HG02798 (cell line): ENCODE data around the gene HIF1A.
"Not testable (repeated sequence)": the region's sequence is repeated elsewhere in the genome, so short reads cannot be mapped to it uniquely, and the experiment has no call there.

Source experiments
- ATAC-seq: cut with Tn5 transposase; IDR thresholded peaks from one replicate; pipeline ENCODE4 v1.9.1; 2021; ENCODE audit warnings: mild to moderate bottlenecking; ENCODE audit not compliant: unreplicated experiment, poor library complexity

The HIF1A gene

DNA sequence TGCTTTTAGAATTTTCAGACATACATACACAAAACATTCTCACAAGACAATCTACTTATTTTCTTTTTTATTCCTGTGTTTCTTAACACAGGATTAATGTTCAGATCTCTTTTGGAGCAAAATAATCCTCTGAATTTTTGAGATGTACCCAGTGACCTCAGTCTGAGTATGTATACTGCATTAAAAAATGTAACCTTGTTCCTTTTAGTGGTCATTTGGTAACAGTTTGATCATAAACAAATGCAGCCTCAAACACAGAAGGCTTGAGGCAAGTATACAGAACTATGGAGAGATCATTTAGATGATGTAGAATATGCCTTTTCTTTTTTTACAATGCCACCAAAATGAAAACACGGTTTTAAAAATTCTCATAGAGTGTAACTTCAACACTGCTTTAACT lies 9.7 kb downstream of the HIF1A start:
- no peak for ATAC-seq

DNA sequence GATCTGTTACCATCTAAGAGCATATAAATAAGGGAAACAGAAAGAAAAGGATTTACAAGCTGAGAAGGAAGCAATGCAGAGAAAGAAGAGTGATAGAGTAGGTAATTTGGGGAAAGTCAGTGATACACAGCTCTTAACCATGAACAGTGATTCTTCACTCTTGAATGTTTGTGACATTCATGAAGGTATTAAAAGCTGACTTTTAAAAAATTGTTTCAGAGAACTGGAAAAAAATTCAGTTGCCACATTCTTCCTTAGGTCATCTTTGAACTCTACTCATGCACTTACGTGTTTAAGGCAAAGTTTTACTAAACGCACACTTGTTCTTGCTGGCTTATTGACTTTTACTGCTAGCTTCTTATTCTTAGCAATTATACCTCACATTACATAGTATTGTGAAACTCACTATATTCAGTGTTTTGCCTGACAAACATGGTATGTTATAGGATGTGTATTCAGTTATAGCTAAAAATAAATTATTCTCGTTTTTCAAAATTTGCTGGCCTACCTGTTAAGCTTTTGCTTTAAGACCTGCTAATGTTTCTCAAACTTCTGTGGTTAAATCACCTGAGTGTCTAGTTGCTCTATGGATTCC lies 10.9 kb downstream of the HIF1A start:
- no peak for ATAC-seq

DNA sequence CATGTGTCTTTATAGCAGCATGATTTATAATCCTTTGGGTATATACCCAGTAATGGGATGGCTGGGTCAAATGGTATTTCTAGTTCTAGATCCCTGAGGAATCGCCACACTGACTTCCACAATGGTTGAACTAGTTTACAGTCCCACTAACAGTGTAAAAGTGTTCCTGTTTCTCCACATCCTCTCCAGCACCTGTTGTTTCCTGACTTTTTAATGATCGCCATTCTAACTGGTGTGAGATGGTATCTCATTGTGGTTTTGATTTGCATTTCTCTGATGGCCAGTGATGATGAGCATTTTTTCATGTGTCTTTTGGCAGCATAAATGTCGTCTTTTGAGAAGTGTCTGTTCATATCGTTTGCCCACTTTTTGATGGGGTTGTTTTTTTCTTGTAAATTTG lies 12.5 kb downstream of the HIF1A start:
- ATAC-seq = not testable (repeated sequence)

DNA sequence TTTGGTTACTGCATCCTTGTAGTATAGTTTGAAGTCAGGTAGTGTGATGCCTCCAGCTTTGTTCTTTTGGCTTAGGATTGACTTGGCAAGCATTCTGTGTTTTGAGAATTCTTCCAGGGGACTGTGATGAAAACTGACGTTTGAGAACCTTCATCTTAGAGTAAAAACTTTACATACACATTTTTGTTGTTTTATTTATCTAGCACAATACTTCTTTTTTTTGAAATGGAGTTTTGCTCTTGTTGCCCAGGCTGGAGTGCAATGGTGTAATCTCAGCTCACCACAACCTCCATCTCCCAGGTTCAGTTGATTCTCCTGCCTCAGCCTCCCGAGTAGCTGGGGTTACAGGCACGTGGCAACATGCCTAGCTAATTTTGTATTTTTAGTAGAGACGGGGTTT lies 13.4 kb downstream of the HIF1A start:
- not testable (repeated sequence) for ATAC-seq

DNA sequence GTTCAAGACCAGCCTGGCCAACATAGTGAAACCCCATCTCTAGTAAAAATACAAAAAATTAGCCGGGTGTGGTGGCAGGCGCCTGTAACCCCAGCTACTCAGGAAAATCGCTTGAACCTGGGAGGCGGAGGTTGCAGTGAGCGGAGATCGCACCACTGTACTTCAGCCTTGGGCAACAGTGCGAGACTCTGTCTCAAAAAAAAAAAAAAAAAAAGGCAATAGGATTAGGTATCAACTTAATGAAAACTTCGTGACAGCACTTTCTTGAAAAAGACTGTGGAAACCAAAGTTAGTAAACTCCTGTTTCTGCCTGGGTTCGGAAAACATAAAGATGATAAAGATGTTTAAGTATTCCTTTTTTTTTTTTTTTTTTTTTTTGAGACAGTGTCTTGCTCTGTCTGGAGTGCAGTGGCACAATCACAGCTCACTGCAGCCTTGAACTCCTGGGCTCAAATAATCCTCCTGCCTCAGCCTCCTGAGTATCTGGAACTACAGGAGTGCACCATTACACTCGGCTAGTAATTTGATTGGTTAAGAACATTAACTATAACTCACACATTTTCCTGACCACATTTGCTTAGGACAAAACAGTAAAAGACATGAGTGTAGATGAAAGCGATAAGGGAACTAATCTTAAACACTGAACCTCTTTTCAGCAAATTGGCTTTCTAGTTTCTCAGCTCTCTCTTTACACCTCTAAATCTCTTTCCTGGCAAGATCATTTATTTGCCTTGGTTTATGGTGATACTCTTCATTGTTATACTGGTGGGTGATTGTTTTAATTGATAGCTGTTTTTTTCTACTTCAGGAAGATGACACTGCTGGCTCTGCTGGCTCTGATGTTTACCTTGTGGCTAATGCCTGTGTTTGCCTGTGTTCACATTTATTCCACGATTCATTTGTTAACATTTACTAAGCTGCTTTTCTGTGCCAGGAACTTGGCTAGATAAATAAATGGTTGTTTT lies 15.8 kb downstream of the HIF1A start:
- no peak for ATAC-seq

DNA sequence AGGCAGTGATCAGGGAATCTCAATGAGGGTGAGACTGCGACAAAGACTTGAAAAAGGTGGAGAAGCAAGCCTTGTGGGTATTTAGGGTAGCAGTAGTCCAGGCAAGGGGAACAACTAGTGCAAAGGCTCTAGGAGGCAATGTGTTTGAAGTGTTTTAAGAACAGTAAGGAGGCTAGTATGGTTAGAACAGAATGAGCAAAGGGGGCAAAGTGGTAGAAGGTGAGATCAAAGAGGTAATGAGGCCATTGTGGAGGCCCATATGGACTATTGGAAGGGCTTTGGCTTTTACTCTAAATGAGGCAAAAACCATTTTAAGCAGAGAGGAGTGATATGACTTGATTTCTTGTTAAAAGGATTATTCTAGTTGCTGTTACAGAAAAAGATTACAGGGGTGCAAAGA lies 16.8 kb downstream of the HIF1A start:
- ATAC-seq = no peak

DNA sequence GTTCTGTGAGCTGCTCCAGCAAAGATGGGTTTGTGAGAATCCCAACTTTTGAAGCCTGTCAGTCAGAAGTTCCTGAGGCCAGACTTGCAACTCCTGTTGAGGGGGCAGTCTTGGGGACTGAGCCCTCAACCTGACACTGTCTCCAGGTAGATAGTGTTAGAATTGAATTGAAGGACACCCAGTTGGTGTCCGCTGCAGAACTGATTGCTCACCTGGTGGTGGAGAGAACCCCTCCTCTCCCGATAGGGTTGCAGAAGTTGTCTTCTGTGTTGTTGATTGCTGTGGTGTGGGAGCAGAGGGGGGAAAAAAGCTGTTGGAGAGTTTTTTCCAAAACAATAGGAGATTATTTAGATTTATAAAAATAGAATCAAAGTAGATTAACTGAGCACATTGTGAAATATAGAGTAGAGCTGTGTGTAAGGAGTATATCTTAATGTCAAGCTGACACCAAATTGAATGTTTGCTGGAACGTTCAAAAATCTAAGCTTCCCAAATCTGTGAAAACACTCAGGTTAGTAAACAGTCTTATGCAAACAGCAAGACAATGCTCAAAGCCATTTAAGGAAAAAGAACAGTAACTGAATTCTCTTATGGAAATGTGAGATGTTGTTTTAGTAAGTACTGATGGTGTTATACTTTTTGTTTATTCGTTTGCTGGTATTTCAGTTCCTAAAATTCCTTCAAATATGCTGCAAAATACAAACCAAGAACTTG lies 18.6 kb downstream of the HIF1A start:
- no peak for ATAC-seq

DNA sequence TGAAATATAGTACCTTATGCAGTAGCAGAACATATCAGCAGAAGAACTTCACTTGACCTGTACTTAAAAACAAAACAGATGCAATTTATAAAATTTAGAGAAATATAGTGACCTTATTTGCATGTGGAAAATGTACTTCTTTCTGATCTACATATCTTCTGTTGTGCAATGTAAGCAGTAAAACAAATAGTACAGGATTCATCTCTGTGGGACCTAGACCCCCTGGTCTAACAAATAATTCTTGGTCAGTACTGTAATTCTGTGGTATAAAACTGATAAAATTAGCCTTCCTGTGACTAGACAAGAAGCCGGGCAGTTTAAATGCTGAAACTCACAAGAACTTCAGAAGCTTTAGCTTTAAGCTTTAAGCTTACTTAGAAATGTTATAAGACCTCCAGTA lies 21.6 kb downstream of the HIF1A start:
- no peak for ATAC-seq

DNA sequence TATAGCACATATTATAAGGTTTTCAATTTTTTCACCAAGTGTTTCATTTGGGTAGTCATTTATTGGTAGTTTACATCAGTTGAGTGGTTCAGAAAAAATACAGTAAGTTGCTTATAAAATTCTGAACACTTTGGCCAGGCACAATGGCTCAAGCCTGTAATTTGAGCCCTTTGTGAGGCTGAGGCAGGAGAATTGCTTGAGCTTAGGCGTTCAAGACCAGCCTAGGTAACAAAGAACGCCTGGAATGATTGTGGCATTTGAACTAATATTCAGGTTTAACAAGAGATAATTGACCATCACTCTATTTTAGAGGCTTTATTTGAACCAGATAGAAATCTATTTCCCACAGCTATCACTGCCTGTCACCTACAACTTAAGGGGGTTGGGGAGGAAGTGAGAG lies 22.7 kb downstream of the HIF1A start:
- ATAC-seq = no peak

DNA sequence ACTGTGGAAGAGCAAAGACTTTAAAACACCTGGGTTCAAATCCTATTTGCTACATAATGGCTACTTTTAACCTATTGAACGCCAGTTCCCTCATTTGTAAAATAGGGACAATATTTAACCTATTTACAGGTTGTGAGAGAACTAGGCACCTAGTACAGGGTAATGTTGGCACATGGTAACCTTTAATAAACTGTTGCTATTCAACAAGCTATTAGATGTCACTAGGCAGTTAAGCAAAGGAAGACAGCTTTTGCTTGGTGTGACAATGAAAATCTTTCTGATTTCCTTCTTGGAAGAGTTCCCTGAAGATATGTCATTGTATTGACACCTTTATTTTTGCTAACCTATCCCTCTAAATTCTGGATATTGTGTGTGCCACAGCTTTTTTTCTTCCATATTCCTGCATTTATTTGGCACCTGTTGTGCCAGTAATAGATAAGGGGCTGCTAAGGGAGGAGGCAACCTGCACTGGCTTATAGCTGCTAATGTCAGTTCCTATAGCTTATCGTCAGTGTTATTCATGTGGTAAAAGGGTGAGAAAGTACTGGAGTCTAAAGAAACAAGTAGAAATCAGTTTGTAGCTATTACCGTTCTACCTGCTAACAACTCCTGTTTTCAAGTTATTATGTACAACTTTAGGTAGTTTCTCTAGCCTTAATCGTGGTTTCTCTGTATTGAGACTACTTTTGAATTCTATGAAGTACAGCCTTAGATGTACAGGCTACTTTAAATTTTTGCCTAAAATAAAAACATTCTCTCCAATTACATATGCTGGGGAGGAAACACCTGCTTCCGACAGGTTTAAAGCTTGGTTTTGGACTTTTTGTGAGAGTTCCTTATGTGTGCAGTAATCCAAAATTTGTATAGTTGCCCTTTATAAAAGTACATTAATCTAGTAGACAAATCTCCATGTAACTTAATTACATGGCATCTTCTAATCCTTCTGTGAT lies 24.3 kb downstream of the HIF1A start:
- ATAC-seq = peak; percentile 42

DNA sequence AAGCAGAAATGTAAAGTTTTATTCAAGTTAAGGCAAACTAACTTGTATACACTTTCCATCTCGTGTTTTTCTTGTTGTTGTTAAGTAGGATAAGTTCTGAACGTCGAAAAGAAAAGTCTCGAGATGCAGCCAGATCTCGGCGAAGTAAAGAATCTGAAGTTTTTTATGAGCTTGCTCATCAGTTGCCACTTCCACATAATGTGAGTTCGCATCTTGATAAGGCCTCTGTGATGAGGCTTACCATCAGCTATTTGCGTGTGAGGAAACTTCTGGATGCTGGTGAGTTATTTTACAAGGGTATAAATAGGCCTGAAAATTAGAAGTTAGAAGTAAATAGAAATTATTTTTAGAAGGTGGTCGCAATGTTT lies 25.0 kb downstream of the HIF1A start:
- ATAC-seq = no peak

DNA sequence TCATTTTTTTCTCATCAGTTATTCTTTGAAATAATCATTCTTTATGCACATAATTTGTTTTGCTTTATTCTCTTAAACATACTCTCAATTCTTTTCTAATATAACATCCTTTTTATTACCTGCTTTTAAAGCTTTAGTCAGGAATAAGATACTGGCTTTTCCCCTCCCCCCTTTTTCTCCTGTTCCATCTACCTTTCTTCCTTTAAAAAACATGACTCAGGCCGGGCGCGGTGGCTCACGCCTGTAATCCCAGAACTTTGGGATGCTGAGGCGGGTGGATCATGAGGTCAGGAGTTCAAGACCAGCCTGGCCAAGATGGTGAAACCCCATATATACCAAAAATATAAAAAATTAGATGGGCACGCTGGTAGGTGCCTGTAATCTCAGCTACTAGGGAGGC lies 25.4 kb downstream of the HIF1A start:
- no peak for ATAC-seq

DNA sequence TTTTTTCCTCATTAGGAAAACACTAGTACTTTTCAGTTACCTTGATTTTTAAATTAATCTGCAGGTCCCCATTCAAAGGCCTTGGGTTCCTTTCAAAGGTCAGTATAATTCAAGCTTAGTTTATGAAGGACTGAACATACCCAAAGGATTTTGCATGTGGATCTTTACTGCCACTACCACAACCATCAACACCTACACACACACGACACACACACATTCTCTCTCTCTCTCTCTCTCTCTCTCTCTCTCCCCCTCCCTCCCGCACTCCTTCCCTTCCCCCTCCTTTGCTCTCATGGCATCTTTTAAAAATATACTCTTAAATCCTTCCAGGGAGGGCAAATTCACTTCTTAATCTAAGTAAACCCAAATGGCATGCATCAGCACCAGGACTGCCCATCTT lies 28.8 kb downstream of the HIF1A start:
- no peak for ATAC-seq

DNA sequence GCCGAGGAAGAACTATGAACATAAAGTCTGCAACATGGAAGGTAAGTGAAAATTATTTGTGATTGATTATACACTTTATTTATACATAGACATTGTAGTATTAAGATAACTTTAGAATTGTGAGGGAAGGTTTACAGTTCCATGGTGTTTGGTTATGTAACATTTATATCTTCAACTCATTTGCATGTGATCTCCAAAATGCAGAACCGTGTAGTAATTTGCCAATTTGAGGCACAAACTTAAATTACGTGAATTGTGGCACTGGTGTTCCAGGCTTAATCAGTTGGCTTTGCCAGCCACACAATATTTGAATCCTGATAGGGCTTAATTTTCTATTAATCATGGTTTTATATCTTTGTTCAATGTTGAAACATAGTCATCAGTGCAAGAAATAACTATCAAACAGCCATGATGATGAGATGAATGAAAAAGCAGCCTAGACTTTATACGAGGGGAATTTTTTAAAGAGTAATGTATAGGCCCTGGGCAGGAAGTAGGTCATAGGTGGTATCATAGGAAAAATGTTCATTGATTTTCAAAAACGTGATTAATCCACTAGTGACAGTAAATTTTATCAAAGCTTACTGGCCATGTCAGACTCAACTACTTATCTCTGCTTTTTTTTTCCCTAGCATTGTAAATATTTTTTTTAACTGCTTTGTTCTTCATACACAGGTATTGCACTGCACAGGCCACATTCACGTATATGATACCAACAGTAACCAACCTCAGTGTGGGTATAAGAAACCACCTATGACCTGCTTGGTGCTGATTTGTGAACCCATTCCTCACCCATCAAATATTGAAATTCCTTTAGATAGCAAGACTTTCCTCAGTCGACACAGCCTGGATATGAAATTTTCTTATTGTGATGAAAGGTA lies 31.7 kb downstream of the HIF1A start:
- no peak for ATAC-seq

DNA sequence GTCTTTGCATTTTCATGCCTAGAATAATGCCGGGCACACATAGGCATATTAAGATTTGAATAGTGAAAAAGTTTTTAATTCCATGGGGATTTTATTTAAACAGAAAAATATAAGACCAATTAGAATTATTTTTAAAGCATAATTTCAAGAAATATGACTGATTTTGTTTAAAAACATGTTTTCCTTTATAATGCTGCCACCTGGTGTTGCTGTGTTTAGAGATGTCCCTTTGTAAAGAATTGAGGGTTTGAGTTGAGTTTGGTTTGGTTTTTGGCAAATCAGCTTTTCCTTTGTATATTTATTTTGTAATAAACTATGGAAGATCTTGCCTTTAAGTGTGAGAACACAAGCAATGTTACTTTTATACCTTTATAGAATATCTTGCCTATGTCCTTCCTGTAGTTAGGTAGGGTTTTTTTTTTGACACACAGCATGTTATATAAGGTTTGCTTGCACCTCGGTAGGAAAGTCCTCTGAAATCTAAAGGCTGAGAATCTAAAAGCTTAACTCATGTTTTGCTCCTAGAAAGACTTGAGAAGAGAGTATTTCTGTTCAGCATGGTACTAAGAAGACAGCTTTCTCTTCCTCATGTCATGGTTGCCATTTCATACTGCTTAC lies 35.6 kb downstream of the HIF1A start:
- ATAC-seq = no peak

DNA sequence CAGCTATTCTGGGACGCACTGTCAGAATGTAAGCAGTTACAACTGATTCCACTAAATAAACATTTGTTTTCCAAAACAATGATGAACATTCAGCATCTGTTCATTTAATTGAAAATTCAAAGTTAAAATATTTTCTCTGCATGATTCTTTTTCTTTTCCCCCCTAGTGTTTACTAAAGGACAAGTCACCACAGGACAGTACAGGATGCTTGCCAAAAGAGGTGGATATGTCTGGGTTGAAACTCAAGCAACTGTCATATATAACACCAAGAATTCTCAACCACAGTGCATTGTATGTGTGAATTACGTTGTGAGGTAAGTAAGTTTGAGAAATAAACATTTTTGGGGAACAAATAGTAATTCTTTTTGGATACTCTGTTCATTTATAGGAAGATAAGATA lies 38.7 kb downstream of the HIF1A start:
- no peak for ATAC-seq

DNA sequence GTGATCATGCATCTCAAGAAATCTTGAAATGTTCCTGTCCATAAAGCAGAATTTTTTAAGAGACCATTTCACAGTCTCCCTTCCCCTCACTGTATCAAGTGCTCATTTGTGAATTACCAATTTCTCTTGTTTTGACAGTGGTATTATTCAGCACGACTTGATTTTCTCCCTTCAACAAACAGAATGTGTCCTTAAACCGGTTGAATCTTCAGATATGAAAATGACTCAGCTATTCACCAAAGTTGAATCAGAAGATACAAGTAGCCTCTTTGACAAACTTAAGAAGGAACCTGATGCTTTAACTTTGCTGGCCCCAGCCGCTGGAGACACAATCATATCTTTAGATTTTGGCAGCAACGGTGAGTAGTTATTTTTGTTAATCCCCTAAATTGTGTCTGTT lies 41.4 kb downstream of the HIF1A start:
- no peak for ATAC-seq

DNA sequence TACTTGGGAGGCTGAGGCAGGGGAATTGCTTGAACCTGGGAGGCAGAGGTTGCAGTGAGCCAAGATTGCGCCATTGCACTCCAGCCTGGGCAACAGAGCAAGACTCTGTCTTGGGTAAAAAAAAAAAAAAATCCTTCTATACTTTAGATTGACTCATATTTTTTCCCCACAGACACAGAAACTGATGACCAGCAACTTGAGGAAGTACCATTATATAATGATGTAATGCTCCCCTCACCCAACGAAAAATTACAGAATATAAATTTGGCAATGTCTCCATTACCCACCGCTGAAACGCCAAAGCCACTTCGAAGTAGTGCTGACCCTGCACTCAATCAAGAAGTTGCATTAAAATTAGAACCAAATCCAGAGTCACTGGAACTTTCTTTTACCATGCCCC lies 42.6 kb downstream of the HIF1A start:
- no peak for ATAC-seq

DNA sequence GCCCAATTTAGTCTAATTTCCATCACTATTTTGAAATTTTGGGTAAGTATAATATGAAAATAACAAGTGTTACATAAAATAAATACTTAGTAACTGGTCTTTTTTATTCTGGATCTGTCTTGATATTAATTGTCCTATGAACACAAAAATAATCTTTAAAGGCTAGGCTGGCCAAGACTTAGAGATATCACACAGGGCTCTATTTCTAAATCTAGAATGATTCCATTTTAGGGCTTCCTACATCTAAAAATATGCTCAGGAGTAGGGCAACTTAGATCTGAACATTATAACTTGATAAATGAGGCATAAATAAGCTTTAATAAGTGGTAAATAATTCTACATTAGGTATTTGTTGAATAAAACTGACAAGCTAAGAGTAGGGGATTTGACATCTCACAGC lies 43.8 kb downstream of the HIF1A start:
- no peak for ATAC-seq
